IMR-90 (cell line): ENCODE data around the gene RHOU. TPM values are rescaled to one million over a fixed set of nuclear protein-coding genes. Genes with fewer than 3 reads are reported as not detected.

Experiments used
- ATAC-seq: fragments of 200-7000 bp; cut with Tn5 transposase; 2 replicates; pipeline ENCODE4 v1.9.1; 2020; ENCODE audit warnings: low read depth, mild to moderate bottlenecking, moderate library complexity
- BruUV-seq: library from RNA; stranded (reverse); fragments of 400-500 nt; replicated peaks from 2 replicates; lab custom pipeline; 2021; lab: Mats Ljungman, UMichigan
- CTCF ChIA-PET: fragments of 300-600 bp; formaldehyde crosslinking; extraction: SDS; loops from one replicate; lab custom pipeline; 2021; ENCODE audit warnings: antibody characterized with exemption; lab: Yijun Ruan, JAX
- POLR2A ChIA-PET: fragments of 300-600 bp; sonication (Branson Sonifier 250); formaldehyde crosslinking; loops from one replicate; lab custom pipeline; 2022; ENCODE audit warnings: antibody characterized with exemption; ENCODE audit not compliant: unreplicated experiment; lab: Charles Lee
- DNase-seq: peaks from one replicate; pipeline ENCODE4 v3.0.0; 2013
- H2AFZ ChIP-seq: replicated peaks from 2 replicates; pipeline ENCODE3; 2013; ENCODE audit warnings: low read length, mild to moderate bottlenecking; ENCODE audit not compliant: poor library complexity
- H2AK5ac ChIP-seq: 2 replicates; pipeline ENCODE4 v1.6.1; 2013; ENCODE audit warnings: low read depth, low read length, inconsistent platforms
- H2AK9ac ChIP-seq: replicated peaks from 2 replicates; pipeline ENCODE3; 2013; ENCODE audit warnings: mild to moderate bottlenecking, low read depth, low read length, moderate library complexity; ENCODE audit not compliant: poor library complexity
- H2BK120ac ChIP-seq: 2 replicates; pipeline ENCODE4 v1.6.1; 2013; ENCODE audit warnings: low read depth, low read length, inconsistent platforms
- H2BK15ac ChIP-seq: 3 replicates; pipeline ENCODE4 v1.6.1; 2013; ENCODE audit warnings: low read depth, low read length, inconsistent platforms
- H2BK20ac ChIP-seq: 2 replicates; pipeline ENCODE4 v1.6.1; 2013; ENCODE audit warnings: low read depth, mild to moderate bottlenecking, inconsistent platforms, low read length, moderate library complexity
- H2BK5ac ChIP-seq: 2 replicates; pipeline ENCODE4 v1.6.1; 2013; ENCODE audit warnings: mild to moderate bottlenecking, low read depth, low read length, inconsistent platforms; ENCODE audit not compliant: poor library complexity, severe bottlenecking
- H3K14ac ChIP-seq: replicated peaks from 2 replicates; pipeline ENCODE4 v1.6.1; 2013; ENCODE audit warnings: low read depth, low read length, inconsistent platforms
- H3K18ac ChIP-seq: 2 replicates; pipeline ENCODE4 v1.6.1; 2013; ENCODE audit warnings: low read depth, low read length, control low read depth
- H3K23ac ChIP-seq: 2 replicates; pipeline ENCODE4 v1.6.1; 2013; ENCODE audit warnings: low read depth, low read length, inconsistent platforms
- H3K27ac ChIP-seq: 2 replicates; pipeline ENCODE4 v1.5.1; 2013; ENCODE audit warnings: mild to moderate bottlenecking, control low read depth, low read length; ENCODE audit not compliant: insufficient read depth
- H3K27me3 ChIP-seq: 2 replicates; pipeline ENCODE4 v1.6.1; 2013; ENCODE audit warnings: low read length; ENCODE audit not compliant: control insufficient read depth, insufficient read depth
- H3K36me3 ChIP-seq: 2 replicates; pipeline ENCODE4 v1.6.1; 2013; ENCODE audit warnings: low read length, mixed read lengths; ENCODE audit not compliant: control insufficient read depth, insufficient read depth
- H3K4ac ChIP-seq: 2 replicates; pipeline ENCODE4 v1.6.1; 2013; ENCODE audit warnings: low read depth, low read length, inconsistent platforms
- H3K4me1 ChIP-seq: 2 replicates; pipeline ENCODE4 v1.6.1; 2013; ENCODE audit warnings: low read length, mixed read lengths; ENCODE audit not compliant: control insufficient read depth, insufficient read depth
- H3K4me2 ChIP-seq: 2 replicates; pipeline ENCODE4 v1.6.1; 2013; ENCODE audit warnings: low read depth, mild to moderate bottlenecking, control low read depth, low read length, moderate library complexity
- H3K4me3 ChIP-seq: 2 replicates; pipeline ENCODE4 v1.5.1; 2013; ENCODE audit warnings: low read depth, mild to moderate bottlenecking, control low read depth, low read length, moderate library complexity; ENCODE audit not compliant: insufficient read depth
- H3K56ac ChIP-seq: 2 replicates; pipeline ENCODE4 v1.6.1; 2013; ENCODE audit warnings: low read length, inconsistent platforms; ENCODE audit not compliant: insufficient read depth; ENCODE audit errors: extremely low read depth
- H3K79me1 ChIP-seq, 2 experiments: 2 replicates each; pipeline ENCODE4 v1.6.1; 2013; ENCODE audit warnings: low read length in 2 of 2, inconsistent platforms in 1 of 2, low read depth in 1 of 2
- H3K9ac ChIP-seq: 2 replicates; pipeline ENCODE4 v1.6.1; 2013; ENCODE audit warnings: low read depth, low read length, control low read depth
- H3K9me1 ChIP-seq: 2 replicates; pipeline ENCODE4 v1.6.1; 2013; ENCODE audit warnings: low read length, inconsistent platforms; ENCODE audit not compliant: insufficient read depth
- H3K9me3 ChIP-seq: 2 replicates; pipeline ENCODE4 v1.6.1; 2013; ENCODE audit warnings: low read length; ENCODE audit not compliant: control insufficient read depth, insufficient read depth
- H4K20me1 ChIP-seq: 2 replicates; pipeline ENCODE4 v1.6.1; 2013; ENCODE audit warnings: low read length, inconsistent platforms; ENCODE audit not compliant: insufficient read depth
- H4K5ac ChIP-seq: 2 replicates; pipeline ENCODE4 v1.6.1; 2013; ENCODE audit warnings: mild to moderate bottlenecking, low read depth, low read length, control low read depth
- H4K8ac ChIP-seq, 2 experiments: 2 replicates each; pipeline ENCODE4 v1.6.1; 2013; ENCODE audit warnings: low read depth in 2 of 2, low read length in 2 of 2, control low read depth in 1 of 2, inconsistent platforms in 1 of 2
- H4K91ac ChIP-seq: 2 replicates; pipeline ENCODE4 v1.6.1; 2013; ENCODE audit warnings: low read depth, low read length, inconsistent platforms; ENCODE audit not compliant: insufficient read depth
- BHLHE40 ChIP-seq: fragments of 150-350 bp; IDR thresholded peaks from 2 replicates; pipeline ENCODE4 v1.6.1; 2016; ENCODE audit warnings: mild to moderate bottlenecking, low read depth, low read length
- FOS ChIP-seq: fragments of 150-350 bp; IDR thresholded peaks from 2 replicates; pipeline ENCODE4 v1.6.1; 2016; ENCODE audit warnings: low read depth, low read length
- MAFK ChIP-seq: IDR thresholded peaks from 2 replicates; pipeline ENCODE4 v1.6.1; 2012; ENCODE audit warnings: low read depth, low read length, improper control_type of control experiment
- MAZ ChIP-seq: IDR thresholded peaks from 2 replicates; pipeline ENCODE4 v1.6.1; 2012; ENCODE audit warnings: low read depth, mild to moderate bottlenecking, low read length, improper control_type of control experiment, moderate library complexity, borderline replicate concordance
- POLR2A ChIP-seq: IDR thresholded peaks from 2 replicates; pipeline ENCODE4 v1.6.1; 2012; ENCODE audit warnings: mild to moderate bottlenecking, low read depth, low read length
- RAD21 ChIP-seq: IDR thresholded peaks from 2 replicates; pipeline ENCODE4 v1.6.1; 2012; ENCODE audit warnings: low read length, improper control_type of control experiment
- RCOR1 ChIP-seq: IDR thresholded peaks from 2 replicates; pipeline ENCODE4 v1.6.1; 2012; ENCODE audit warnings: mild to moderate bottlenecking, low read length, improper control_type of control experiment; ENCODE audit not compliant: insufficient replicate concordance
- RFX5 ChIP-seq: IDR thresholded peaks from 2 replicates; pipeline ENCODE4 v1.8.0; 2012; ENCODE audit warnings: low read depth, mild to moderate bottlenecking, low read length, moderate library complexity
- USF2 ChIP-seq: fragments of 150-350 bp; IDR thresholded peaks from 2 replicates; pipeline ENCODE4 v1.6.1; 2017; ENCODE audit warnings: mild to moderate bottlenecking, antibody characterized with exemption, low read length, low read depth
- WGBS, 2 experiments: methylation state at CpG; one replicate each; pipeline versions ENCODE4 v1.1.5 to v1.1.7; 2013; ENCODE audit warnings: missing lambda C conversion rate in 2 of 2; ENCODE audit not compliant: insufficient read length in 1 of 2; ENCODE audit errors: extremely low coverage in 2 of 2; 5-methylcytosine and 5-hydroxymethylcytosine counted together
- dilution Hi-C: fragments of 300-500 bp; cut with HindIII; formaldehyde crosslinking; loops from one replicate; pipeline ENCODE4 v1.14.3; 2018; ENCODE audit warnings: low sequenced_read_pairs; ENCODE audit not compliant: unreplicated experiment
- in situ Hi-C: fragments of 300-500 bp; cut with MboI; formaldehyde crosslinking; loops from 3 replicates; pipeline ENCODE4 v1.14.3; 2019; ENCODE audit warnings: low sequenced_read_pairs, inconsistent platforms, mixed read lengths
- intact Hi-C: fragments of 100-400 bp; cut with micrococcal nuclease; formaldehyde crosslinking; loops from 2 replicates; pipeline ENCODE4 v1.10.0; 2022
- polyA plus RNA-seq, 3 experiments: library from polyadenylated mRNA; depleted of rRNA; stranded (reverse); fragments of >200 nt; gene quantifications; 2 replicates each; pipeline ENCODE4 v1.2.3, GENCODE V29; 2012; ENCODE audit warnings: low replicate concordance in 1 of 3
- total RNA-seq: library from RNA; depleted of rRNA; stranded (reverse); fragments of >200 nt; gene quantifications from 2 replicates; pipeline ENCODE4 v1.2.3, GENCODE V29; 2012

The RHOU gene
- total and polyA plus RNA-seq, 2 of the 4 experiments (the other 2 are of a cell fraction) = 0.44 to 0.72 TPM

GRCh38 chr1:228777236-228777635 is 42.0 kb downstream of the RHOU start:
- intact Hi-C loops (no loop called here), in situ Hi-C loops (no loop called here), dilution Hi-C loops (no loop called here)
- no peak overlapping the region for H2AK5ac ChIP-seq
- H4K91ac ChIP-seq = no peak overlapping the region
- no peak for TF ChIP-seq MAFK
- no peak for TF ChIP-seq FOS
- TF ChIP-seq BHLHE40 = no peak
- no peak for TF ChIP-seq RAD21
- TF ChIP-seq RCOR1 = no peak
- TF ChIP-seq USF2 = no peak
- no peak for TF ChIP-seq MAZ
- no peak for TF ChIP-seq POLR2A
- TF ChIP-seq RFX5 = no peak
- no peak overlapping the region for H4K5ac ChIP-seq
- H3K36me3 ChIP-seq = no peaks in the 10 kb centered on the region
- no peak overlapping the region for H3K9ac ChIP-seq
- CTCF ChIA-PET = no interaction called here
- H3K4ac ChIP-seq = no peak overlapping the region
- H2BK15ac ChIP-seq = no peak overlapping the region
- no peaks in the 10 kb centered on the region for H3K27me3 ChIP-seq
- no peak overlapping the region for H2BK20ac ChIP-seq
- 29% methylated on average over 1 of the region's 4 CpGs; no CpG with 5 or more reads in 1 of the 2 experiments for WGBS, 2 experiments
- no peak overlapping the region for H3K4me2 ChIP-seq
- POLR2A ChIA-PET = no interaction called here
- ATAC-seq = no peak
- no peak overlapping the region for H3K23ac ChIP-seq
- H3K9me1 ChIP-seq = peaks cover 6% of the 10 kb centered on the region
- no peak overlapping the region for H3K27ac ChIP-seq
- no peaks in the 10 kb centered on the region for H4K20me1 ChIP-seq
- no peak overlapping the region for H2AFZ ChIP-seq
- H3K79me1 ChIP-seq = no peaks in the 10 kb centered on the region
- no peak overlapping the region for H2AK9ac ChIP-seq
- no peak overlapping the region for H3K4me3 ChIP-seq
- H3K9me3 ChIP-seq = no peaks in the 10 kb centered on the region
- no peak overlapping the region for H3K18ac ChIP-seq
- no TSS peak for BruUV-seq
- no peak overlapping the region for H3K56ac ChIP-seq
- no peak overlapping the region for H2BK5ac ChIP-seq
- H4K8ac ChIP-seq = no peak overlapping the region
- no peak for DNase-seq
- H3K14ac ChIP-seq = no peak overlapping the region
- H3K4me1 ChIP-seq = peaks cover 12% of the 10 kb centered on the region
- no peak overlapping the region for H2BK120ac ChIP-seq
